Head of caudate nucleus (tissue), 42 donors: Measurements from ENCODE around the gene COMMD6.
"Not testable (repeated sequence)": the region's sequence is repeated elsewhere in the genome, so short reads cannot be mapped to it uniquely, and the experiment has no call there.

Experiments used
- DNase-seq, 42 donors: peaks; one replicate each; pipeline versions ENCODE4 v3.0.0 to v3.0.0-alpha.2; 2020 to 2021; ENCODE audit warnings: mixed read lengths in 7 of 42
- intact Hi-C: fragments of 100-400 bp; cut with DNase I; formaldehyde crosslinking; loops from one replicate; pipeline ENCODE4 v1.15.0; 2022

Gene COMMD6

GRCh38 chr13:75537401-75538365 is at the start of gene COMMD6:
TSS of gene COMMD6 (minus strand) at chr13:75537841. CDS start at chr13:75537805, 36 bp downstream.
- intact Hi-C loops: no loop called here
- peak; percentile 46 to 91 (median 82) for DNase-seq

GRCh38 chr13:75585153-75585552 is 47.5 kb upstream of the COMMD6 start:
- no peak for DNase-seq
- intact Hi-C loops: no loop called here

GRCh38 chr13:75583091-75583490 is 45.5 kb upstream of the COMMD6 start:
- intact Hi-C loops: no loop called here
- DNase-seq: no peak

GRCh38 chr13:75581874-75582640 is 44.4 kb upstream of the COMMD6 start:
- no peak for DNase-seq
- intact Hi-C loops: no loop called here

GRCh38 chr13:75579529-75579928 is 41.9 kb upstream of the COMMD6 start:
- intact Hi-C loops: no loop called here
- no peak for DNase-seq

GRCh38 chr13:75569576-75569975 is 31.9 kb upstream of the COMMD6 start:
- no peak for DNase-seq
- intact Hi-C loops: no loop called here

- intact Hi-C loops: no loop called here
- no peak for DNase-seq
Observed at GRCh38 chr13:75566658-75567057, 29.0 kb upstream of the COMMD6 start.

GRCh38 chr13:75558145-75558840 is 20.7 kb upstream of the COMMD6 start:
- intact Hi-C loops: no loop called here

GRCh38 chr13:75556961-75557360 is 19.3 kb upstream of the COMMD6 start:
- intact Hi-C loops: no loop called here
- no peak for DNase-seq

More at GRCh38 chr13:75558145-75558840, 20.7 kb upstream of the COMMD6 start:
- no peak for DNase-seq

GRCh38 chr13:75555836-75556235 is 18.2 kb upstream of the COMMD6 start:
- DNase-seq: no peak
- intact Hi-C loops: no loop called here

- DNase-seq: no peak
- intact Hi-C loops: no loop called here
Observed at GRCh38 chr13:75554981-75555380, 17.3 kb upstream of the COMMD6 start.

GRCh38 chr13:75554464-75554863 is 16.8 kb upstream of the COMMD6 start:
- intact Hi-C loops: no loop called here
- DNase-seq: no peak

GRCh38 chr13:75550159-75550567 is 12.5 kb upstream of the COMMD6 start:
- peak in 11 of 42 donors; percentile 14 to 59 (median 23) for DNase-seq
- intact Hi-C loops: no loop called here

GRCh38 chr13:75549262-75550158 is 11.9 kb upstream of the COMMD6 start, which contains the start of gene UCHL3:
TSS of gene UCHL3 (plus strand) at chr13:75549791. CDS start at chr13:75549821, 30 bp downstream.
- DNase-seq: peak; percentile 91 to 98 (median 96)
- intact Hi-C loops: loop anchor here (5.0 kb wide), 2 partner anchors 67 to 177 kb away; partner anchors contain the start of gene TBC1D4

- intact Hi-C loops: loop anchor here (5.0 kb wide), 2 partner anchors 66 to 176 kb away; partner anchors contain the start of gene TBC1D4
Observed at GRCh38 chr13:75547917-75548316, 10.3 kb upstream of the COMMD6 start.

GRCh38 chr13:75545386-75545785 is 7.7 kb upstream of the COMMD6 start:
- intact Hi-C loops: loop anchor here (5.0 kb wide), 2 partner anchors 63 to 173 kb away; partner anchors contain the start of gene TBC1D4
- DNase-seq: not testable (repeated sequence)

More at GRCh38 chr13:75547917-75548316, 10.3 kb upstream of the COMMD6 start:
- no peak for DNase-seq

GRCh38 chr13:75544681-75545330 is 7.2 kb upstream of the COMMD6 start:
- no peak for DNase-seq
- intact Hi-C loops: loop anchor here (5.0 kb wide), 2 partner anchors 63 to 173 kb away; partner anchors contain the start of gene TBC1D4
